WERI-Rb-1 (cell line): Measurements from ENCODE around the gene SPRR2G.
"Not testable (repeated sequence)": the region's sequence is repeated elsewhere in the genome, so short reads cannot be mapped to it uniquely, and the experiment has no call there.

Experiments used
- DNase-seq: peaks from one replicate; pipeline ENCODE4 v3.0.0-alpha.2; 2020
- H3K27ac ChIP-seq: fragments of 250-450 bp; sonication (Bioruptor Pico); 2 replicates; pipeline ENCODE4 v1.5.1; 2020; ENCODE audit warnings: mild to moderate bottlenecking, moderate library complexity
- H3K27me3 ChIP-seq: fragments of 250-450 bp; sonication (Bioruptor Pico); 2 replicates; pipeline ENCODE4 v1.5.1; 2021; ENCODE audit warnings: mild to moderate bottlenecking, low read depth, moderate library complexity; ENCODE audit not compliant: insufficient read depth, severe bottlenecking
- H3K36me3 ChIP-seq: fragments of 250-450 bp; sonication (Bioruptor Pico); 2 replicates; pipeline ENCODE4 v1.5.1; 2020; ENCODE audit warnings: mild to moderate bottlenecking, moderate library complexity
- H3K4me3 ChIP-seq: 2 replicates; pipeline ENCODE4 v1.5.1; 2011; ENCODE audit warnings: low read depth, mild to moderate bottlenecking, control low read depth, low read length
- H3K9me3 ChIP-seq: fragments of 250-450 bp; sonication (Bioruptor Pico); 2 replicates; pipeline ENCODE4 v1.5.1; 2021; ENCODE audit warnings: mild to moderate bottlenecking, moderate library complexity; ENCODE audit not compliant: severe bottlenecking
- TF ChIP-seq, protein P1 (sequence below): IDR thresholded peaks from 2 replicates; pipeline ENCODE4 v1.5.1; 2011; ENCODE audit warnings: low read depth, mild to moderate bottlenecking, control low read depth, inconsistent platforms, low read length

The SPRR2G gene

DNA sequence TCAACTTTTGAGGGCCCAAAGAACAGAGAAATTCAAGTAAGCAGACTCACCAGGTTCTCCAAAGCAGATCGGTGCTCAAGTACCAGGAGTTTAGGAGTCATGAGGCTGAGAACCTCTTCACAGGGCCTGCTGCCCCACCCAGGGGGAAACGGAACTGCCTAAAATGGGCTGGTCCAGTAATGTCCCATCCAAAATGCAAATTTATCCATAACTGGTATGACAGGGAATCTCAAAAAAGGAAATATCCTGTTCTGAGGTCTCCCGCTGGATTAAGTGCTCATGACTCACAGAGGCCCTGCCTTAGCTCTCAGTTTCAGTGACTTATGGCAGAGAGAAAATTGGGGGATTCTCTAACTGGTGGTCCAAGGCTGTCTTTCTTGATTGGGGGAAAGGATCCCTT is 9.3 kb downstream of the SPRR2G start:
- Histone ChIP-seq H3K27ac (no peak overlapping the region), H3K27me3 (no peaks in the 10 kb centered on the region), H3K9me3 (no peaks in the 10 kb centered on the region), H3K4me3 (no peak overlapping the region), H3K36me3 (no peaks in the 10 kb centered on the region)
- TF ChIP-seq, protein P1, sequence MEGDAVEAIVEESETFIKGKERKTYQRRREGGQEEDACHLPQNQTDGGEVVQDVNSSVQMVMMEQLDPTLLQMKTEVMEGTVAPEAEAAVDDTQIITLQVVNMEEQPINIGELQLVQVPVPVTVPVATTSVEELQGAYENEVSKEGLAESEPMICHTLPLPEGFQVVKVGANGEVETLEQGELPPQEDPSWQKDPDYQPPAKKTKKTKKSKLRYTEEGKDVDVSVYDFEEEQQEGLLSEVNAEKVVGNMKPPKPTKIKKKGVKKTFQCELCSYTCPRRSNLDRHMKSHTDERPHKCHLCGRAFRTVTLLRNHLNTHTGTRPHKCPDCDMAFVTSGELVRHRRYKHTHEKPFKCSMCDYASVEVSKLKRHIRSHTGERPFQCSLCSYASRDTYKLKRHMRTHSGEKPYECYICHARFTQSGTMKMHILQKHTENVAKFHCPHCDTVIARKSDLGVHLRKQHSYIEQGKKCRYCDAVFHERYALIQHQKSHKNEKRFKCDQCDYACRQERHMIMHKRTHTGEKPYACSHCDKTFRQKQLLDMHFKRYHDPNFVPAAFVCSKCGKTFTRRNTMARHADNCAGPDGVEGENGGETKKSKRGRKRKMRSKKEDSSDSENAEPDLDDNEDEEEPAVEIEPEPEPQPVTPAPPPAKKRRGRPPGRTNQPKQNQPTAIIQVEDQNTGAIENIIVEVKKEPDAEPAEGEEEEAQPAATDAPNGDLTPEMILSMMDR, result no peak
- no peak for DNase-seq

DNA sequence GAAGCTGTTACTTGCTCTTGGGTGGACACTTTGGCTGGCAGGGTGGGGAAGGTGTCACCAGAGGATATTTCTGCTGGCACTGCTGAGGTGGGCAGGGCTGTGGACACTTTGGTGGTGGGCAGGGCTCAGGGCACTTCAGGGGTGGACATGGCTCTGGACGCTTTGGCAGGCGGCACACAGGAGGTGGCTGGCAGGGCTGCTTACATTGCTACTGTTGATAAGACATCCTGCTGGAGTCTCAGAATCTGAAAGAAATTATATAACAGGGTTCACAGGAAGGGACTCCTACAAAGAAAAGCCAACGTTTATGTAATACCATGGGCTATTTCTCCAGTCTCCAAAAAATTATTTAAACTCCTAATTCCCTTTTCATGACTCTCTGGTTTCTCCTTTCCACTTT is 10.2 kb downstream of the SPRR2G start:
- Histone ChIP-seq H3K27me3 (no peaks in the 10 kb centered on the region), H3K27ac (no peak overlapping the region), H3K9me3 (no peaks in the 10 kb centered on the region), H3K36me3 (no peaks in the 10 kb centered on the region), H3K4me3 (no peak overlapping the region)
- TF ChIP-seq, protein P1, result no peak
- no peak for DNase-seq

DNA sequence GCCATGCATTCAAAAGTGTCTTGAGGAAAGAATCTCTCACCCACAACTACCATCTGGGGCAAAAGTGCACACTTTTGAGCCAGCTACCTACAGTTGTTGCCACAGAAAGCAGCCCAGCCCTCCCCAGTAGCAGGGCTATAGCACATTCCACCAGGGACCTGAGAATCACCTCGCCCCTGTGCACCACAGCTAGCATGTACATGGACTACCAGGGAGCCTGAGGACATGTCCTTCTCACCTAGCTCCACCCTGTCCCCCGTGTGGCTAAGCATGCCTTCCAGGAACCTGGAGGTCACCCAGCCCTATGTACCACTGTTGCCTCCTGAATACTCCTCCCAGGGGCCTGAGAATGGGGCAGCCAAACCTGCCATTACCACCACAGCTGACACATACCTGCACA is 16.9 kb downstream of the SPRR2G start:
- TF ChIP-seq, protein P1, result no peak
- Histone ChIP-seq H3K27ac (no peak overlapping the region), H3K36me3 (no peaks in the 10 kb centered on the region)

DNA sequence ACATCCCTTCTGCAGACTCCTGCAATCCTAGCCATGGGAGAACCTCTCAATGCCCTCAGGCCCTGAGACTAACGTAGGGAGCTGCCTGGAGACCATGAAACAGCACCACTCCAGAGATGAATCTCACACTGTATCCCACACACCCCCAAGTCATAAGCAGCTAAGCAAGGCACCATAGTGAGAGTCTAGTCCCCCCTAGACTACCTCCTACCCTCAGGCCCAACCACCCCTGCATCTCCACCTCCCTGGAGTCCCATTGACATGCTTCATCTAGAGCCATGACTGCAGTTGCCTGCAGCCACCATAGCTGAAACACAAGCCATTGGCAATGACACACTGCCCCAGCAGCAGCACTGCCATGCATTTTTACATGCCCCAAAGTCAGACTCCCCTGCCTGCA is 17.4 kb downstream of the SPRR2G start:
- H3K36me3 ChIP-seq, result no peaks in the 10 kb centered on the region
- no peak for DNase-seq
- TF ChIP-seq, protein P1, result no peak
- no peak overlapping the region for H3K27ac ChIP-seq
- H3K27me3 ChIP-seq, result no peaks in the 10 kb centered on the region
- H3K4me3 ChIP-seq, result no peak overlapping the region
- no peaks in the 10 kb centered on the region for H3K9me3 ChIP-seq

More for the DNA sequence above, 16.9 kb downstream of the SPRR2G start:
- Histone ChIP-seq H3K27me3 (no peaks in the 10 kb centered on the region), H3K4me3 (no peak overlapping the region), H3K9me3 (no peaks in the 10 kb centered on the region)
- DNase-seq, result no peak

DNA sequence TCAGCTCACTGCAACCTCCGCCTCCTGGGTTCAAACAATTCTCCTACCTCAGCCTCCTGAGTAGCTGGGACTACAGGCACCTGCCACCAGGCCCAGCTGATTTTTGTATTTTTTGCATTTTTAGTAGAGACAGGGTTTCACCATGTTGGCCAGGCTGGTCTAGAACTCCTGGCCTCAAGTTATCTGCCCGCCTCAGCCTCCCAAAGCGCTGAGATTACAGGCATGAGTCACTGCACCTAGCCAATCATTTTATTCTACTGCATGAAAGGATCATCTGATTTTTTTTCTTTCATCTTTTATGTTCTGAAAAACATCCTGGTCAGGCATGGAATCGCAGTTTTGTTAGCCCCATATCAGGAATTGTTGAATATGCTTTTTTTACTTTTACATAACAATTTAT is 22.0 kb downstream of the SPRR2G start:
- peaks cover 25% of the 10 kb centered on the region for H3K9me3 ChIP-seq
- not testable (repeated sequence) for H3K27me3 ChIP-seq, H3K4me3 ChIP-seq, H3K27ac ChIP-seq, DNase-seq, H3K36me3 ChIP-seq

DNA sequence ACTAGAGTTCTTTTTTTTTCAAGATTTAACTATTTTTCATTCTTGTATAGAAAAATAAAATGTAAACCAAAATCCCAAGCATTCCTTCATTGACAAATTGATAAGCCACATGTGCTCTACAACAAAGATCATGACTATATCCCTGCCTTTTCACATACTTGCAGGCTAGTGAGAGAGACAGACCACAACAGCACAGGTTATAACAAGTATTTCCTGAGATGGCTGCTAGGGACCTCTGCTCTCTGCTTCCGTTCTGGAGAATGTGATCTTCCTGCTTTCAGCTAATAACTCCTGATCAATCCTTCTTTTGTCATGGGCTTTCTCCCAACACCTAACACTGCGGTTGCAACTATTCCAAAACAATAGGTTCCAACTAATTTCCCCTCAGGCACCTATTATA is 23.4 kb downstream of the SPRR2G start:
- peaks cover 26% of the 10 kb centered on the region for H3K9me3 ChIP-seq
- TF ChIP-seq, protein P1, result no peak
- H3K27me3 ChIP-seq, result no peaks in the 10 kb centered on the region
- no peak for DNase-seq
- no peak overlapping the region for H3K27ac ChIP-seq
- H3K4me3 ChIP-seq, result no peak overlapping the region
- no peaks in the 10 kb centered on the region for H3K36me3 ChIP-seq
